H1 (cell line): ENCODE data around the gene TRIM22.

Experiments
- EGR1 ChIP-seq: IDR thresholded peaks from 2 replicates; pipeline ENCODE4 v1.6.1; 2011; ENCODE audit warnings: low read depth, low read length, borderline replicate concordance
- EZH2 ChIP-seq: fragments of 200-600 bp; sonication (generic); IDR thresholded peaks from 2 replicates; pipeline ENCODE4 v1.7.1; 2012; ENCODE audit warnings: low read depth, mild to moderate bottlenecking, moderate library complexity, low read length, inconsistent platforms; ENCODE audit not compliant: severe bottlenecking
- GTF2F1 ChIP-seq: IDR thresholded peaks from 2 replicates; pipeline ENCODE4 v1.6.1; 2012; ENCODE audit warnings: low read depth, low read length, improper control_type of control experiment, borderline replicate concordance
- POLR2A ChIP-seq, 2 experiments: IDR thresholded peaks; 1 replicate in 1 of 2; 2 replicates in 1 of 2; pipeline ENCODE4 v1.6.1; 2011; ENCODE audit warnings: low read depth in 2 of 2, low read length in 2 of 2, mild to moderate bottlenecking in 2 of 2; ENCODE audit errors: control extremely low read depth in 1 of 2
- POLR2AphosphoS5 ChIP-seq: IDR thresholded peaks from 2 replicates; pipeline ENCODE4 v1.6.1; 2011; ENCODE audit warnings: low read depth, low read length
- RFX5 ChIP-seq: IDR thresholded peaks from 2 replicates; pipeline ENCODE4 v1.6.1; 2011; ENCODE audit warnings: low read depth, low read length, improper control_type of control experiment, borderline replicate concordance
- SP1 ChIP-seq: IDR thresholded peaks from 2 replicates; pipeline ENCODE4 v1.6.1; 2011; ENCODE audit warnings: low read depth, low read length
- SP2 ChIP-seq: IDR thresholded peaks from 2 replicates; pipeline ENCODE4 v1.6.1; 2012; ENCODE audit warnings: mild to moderate bottlenecking, low read length, inconsistent platforms
- TF ChIP-seq, protein P1 (sequence below): IDR thresholded peaks from 2 replicates; pipeline ENCODE4 v1.6.1; 2011; ENCODE audit warnings: low read depth, mild to moderate bottlenecking, low read length; ENCODE audit not compliant: insufficient read depth
- TF ChIP-seq, protein P2 (sequence below), 3 experiments: IDR thresholded peaks; 1 replicate in 2 of 3; 2 replicates in 1 of 3; pipeline versions ENCODE4 v1.5.1 to v1.6.1; 2011; ENCODE audit warnings: low read length in 3 of 3, mild to moderate bottlenecking in 3 of 3, inconsistent platforms in 2 of 3, low read depth in 1 of 3, moderate library complexity in 1 of 3; ENCODE audit not compliant: insufficient read depth in 1 of 3; ENCODE audit errors: control extremely low read depth in 1 of 3
- TF ChIP-seq, protein P3 (sequence below): IDR thresholded peaks from 2 replicates; pipeline ENCODE4 v1.6.1; 2012; ENCODE audit warnings: inconsistent platforms
- TF ChIP-seq, protein P4 (sequence below): IDR thresholded peaks from 2 replicates; pipeline ENCODE4 v1.6.1; 2012; ENCODE audit warnings: inconsistent platforms

DNA sequence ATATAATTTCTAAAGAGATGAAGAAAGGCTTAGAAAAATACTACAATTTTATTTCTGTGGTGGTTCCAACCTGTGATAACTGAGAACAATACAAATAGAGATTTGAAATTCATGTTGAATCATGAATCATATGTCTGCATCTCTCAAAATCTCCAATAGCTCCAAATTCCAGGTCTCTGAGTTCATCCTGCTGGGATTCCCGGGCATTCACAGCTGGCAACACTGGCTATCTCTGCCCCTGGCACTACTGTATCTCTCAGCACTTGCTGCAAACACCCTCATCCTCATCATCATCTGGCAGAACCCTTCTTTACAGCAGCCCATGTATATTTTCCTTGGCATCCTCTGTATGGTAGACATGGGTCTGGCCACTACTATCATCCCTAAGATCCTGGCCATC, 46.8 kb downstream of the TRIM22 start, which contains the start of gene OR56B1:
- TF ChIP-seq, protein P1, sequence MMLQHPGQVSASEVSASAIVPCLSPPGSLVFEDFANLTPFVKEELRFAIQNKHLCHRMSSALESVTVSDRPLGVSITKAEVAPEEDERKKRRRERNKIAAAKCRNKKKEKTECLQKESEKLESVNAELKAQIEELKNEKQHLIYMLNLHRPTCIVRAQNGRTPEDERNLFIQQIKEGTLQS = no peak
- TF ChIP-seq SP1 (no peak), EZH2 (no peak), POLR2AphosphoS5 (no peak), POLR2A (IDR thresholded peaks at IDR 0.05; ENCODE audit: control extremely low read depth in 1 of 2, low read depth in 2 of 2, low read length in 2 of 2) (no peak), RFX5 (no peak), GTF2F1 (no peak), SP2 (no peak), EGR1 (no peak)
- TF ChIP-seq, protein P2, sequence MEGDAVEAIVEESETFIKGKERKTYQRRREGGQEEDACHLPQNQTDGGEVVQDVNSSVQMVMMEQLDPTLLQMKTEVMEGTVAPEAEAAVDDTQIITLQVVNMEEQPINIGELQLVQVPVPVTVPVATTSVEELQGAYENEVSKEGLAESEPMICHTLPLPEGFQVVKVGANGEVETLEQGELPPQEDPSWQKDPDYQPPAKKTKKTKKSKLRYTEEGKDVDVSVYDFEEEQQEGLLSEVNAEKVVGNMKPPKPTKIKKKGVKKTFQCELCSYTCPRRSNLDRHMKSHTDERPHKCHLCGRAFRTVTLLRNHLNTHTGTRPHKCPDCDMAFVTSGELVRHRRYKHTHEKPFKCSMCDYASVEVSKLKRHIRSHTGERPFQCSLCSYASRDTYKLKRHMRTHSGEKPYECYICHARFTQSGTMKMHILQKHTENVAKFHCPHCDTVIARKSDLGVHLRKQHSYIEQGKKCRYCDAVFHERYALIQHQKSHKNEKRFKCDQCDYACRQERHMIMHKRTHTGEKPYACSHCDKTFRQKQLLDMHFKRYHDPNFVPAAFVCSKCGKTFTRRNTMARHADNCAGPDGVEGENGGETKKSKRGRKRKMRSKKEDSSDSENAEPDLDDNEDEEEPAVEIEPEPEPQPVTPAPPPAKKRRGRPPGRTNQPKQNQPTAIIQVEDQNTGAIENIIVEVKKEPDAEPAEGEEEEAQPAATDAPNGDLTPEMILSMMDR (IDR thresholded peaks at IDR 0.05; ENCODE audit: control extremely low read depth in 1 of 3, insufficient read depth in 1 of 3, low read depth in 1 of 3, low read length in 3 of 3) = no peak
- TF ChIP-seq, protein P3, sequence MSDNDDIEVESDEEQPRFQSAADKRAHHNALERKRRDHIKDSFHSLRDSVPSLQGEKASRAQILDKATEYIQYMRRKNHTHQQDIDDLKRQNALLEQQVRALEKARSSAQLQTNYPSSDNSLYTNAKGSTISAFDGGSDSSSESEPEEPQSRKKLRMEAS = no peak
- TF ChIP-seq, protein P4, sequence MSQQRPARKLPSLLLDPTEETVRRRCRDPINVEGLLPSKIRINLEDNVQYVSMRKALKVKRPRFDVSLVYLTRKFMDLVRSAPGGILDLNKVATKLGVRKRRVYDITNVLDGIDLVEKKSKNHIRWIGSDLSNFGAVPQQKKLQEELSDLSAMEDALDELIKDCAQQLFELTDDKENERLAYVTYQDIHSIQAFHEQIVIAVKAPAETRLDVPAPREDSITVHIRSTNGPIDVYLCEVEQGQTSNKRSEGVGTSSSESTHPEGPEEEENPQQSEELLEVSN = no peak
